ENCODE measurements around the gene OR52B2.

- no peak for TF ChIP-seq CTCF (IDR thresholded peaks at IDR 0.05)
- no peak for TF ChIP-seq POLR2A (IDR thresholded peaks at IDR 0.05)
Observed at GRCh38 chr11:6219359-6219758, 49.2 kb upstream of the OR52B2 start.

Data from esophagus squamous epithelium (tissue), 4 donors.